HG03521 (cell line): ENCODE data around the gene ANKRD63.

ENCODE experiments used
- ATAC-seq: cut with Tn5 transposase; IDR thresholded peaks from one replicate; pipeline ENCODE4 v1.9.1; 2021; ENCODE audit warnings: mild to moderate bottlenecking, moderate library complexity; ENCODE audit not compliant: unreplicated experiment

Gene ANKRD63, protein sequence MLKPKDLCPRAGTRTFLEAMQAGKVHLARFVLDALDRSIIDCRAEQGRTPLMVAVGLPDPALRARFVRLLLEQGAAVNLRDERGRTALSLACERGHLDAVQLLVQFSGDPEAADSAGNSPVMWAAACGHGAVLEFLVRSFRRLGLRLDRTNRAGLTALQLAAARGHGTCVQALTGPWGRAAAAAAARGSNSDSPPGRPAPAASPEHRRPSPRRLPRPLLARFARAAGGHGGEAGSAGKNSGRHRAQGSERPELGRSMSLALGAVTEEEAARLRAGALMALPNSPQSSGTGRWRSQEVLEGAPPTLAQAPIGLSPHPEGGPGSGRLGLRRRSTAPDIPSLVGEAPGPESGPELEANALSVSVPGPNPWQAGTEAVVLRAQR

DNA sequence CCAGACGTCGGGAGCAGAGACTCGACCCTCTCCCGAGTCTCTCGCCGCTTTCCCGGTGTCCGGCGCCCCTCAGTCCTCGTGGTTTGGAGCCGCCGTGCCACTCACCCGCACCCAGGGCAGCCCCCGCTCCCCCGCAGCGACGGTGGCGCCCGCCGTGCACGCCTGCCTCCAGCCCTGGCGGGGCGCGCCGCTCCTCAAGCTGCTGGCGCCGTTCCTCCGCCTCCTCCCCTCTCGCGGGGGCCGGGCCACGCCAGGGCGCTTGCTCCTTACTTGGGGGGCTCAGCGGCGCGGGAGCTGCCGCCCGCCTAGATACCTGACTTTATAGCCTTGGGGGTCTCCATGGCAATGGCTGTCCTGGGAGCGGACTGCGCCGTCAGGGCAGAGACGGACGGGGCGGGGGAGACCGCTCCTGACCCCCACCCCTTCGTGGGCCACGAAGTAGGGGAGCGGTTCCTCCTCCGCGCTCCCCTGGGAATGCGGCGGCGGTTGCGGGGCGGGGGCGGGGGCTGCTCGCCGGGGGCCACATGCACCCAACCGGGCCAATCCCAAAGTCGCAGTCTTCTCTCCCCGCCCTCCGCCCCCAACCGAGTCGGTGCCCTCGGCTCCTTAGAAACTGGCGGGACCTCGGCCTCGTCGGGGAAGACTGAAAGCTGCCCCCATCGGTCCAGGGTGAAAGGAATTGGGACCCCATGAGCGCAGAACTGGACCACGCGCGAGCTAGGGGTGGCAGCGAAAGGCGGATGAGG lies at the start of gene ANKRD63:
Gene ANKRD63, minus strand, starts transcription at position 196 of the 746 bp plus-strand sequence. CDS start 478 bp downstream, outside the sequence.
- no peak for ATAC-seq

DNA sequence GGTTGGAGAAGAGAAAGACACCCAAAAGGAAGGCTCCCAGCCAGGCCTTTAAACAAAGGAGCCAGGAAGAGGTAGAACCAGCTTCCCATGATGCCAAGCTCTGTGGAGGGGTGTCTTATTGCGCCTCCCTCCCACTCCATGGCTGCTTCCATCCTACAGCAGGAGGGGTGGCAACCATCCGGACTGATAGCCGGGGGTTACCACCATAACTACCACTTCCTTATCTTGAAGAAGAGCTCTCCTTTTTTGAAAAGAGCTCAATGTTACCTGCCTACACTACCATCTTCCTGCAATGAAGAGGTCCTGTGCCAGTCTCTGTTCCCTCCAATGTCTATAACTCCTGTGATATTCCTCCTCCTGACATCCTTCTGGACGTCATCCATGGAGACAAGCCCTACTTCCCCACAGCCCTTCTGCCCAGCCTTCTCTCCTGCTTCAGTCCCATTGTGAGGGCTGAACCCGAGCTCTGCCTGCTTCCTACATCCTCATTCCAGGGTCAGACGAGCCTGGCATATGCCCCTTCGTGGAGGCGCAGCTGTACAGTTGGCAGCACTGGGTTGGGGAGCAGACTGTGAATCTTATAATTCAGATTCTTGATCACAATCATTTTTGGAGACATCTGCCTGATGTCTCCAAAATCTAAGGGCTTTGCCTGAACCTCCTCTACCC lies 49.4 kb upstream of the ANKRD63 start:
- no peak for ATAC-seq

DNA sequence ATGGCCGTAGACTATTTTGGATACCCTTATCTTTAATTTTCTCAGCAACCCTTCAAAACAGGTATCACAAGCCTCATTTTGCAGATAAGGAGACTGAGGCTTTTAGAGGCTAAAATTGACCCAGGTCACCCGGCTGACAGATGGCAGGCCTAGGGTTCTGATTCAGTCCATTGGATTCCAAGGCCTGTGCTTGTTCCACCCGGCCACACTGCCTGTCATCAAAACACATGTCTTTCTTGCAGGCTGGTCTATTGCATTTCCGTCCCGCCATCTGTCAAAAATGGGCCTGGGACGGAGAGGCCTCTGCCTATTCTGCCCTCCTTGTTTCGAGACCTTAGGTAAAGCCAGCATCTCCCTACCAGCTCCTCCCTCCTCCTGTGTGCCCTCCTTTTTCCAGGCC lies 48.8 kb upstream of the ANKRD63 start:
- ATAC-seq = no peak

DNA sequence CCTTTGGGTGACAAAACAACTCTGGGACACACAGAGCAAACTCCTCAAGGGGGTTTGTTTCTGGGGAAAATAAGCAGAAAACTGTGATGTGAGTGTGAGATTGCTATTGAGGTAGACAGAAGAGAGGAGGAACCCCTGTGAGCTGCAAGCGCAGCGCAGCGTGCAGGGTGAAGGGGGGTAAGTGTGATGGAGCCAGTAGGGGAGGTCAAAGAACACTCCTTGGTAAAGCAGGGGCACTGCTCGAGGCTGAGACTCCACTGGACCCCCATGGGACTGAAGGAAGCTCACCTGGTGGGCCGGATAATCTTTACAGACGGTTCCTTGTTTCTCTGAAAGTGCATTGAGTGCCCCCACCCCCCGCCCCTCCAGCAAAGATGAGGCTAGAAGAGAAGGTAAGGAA lies 48.2 kb upstream of the ANKRD63 start:
- ATAC-seq = no peak

DNA sequence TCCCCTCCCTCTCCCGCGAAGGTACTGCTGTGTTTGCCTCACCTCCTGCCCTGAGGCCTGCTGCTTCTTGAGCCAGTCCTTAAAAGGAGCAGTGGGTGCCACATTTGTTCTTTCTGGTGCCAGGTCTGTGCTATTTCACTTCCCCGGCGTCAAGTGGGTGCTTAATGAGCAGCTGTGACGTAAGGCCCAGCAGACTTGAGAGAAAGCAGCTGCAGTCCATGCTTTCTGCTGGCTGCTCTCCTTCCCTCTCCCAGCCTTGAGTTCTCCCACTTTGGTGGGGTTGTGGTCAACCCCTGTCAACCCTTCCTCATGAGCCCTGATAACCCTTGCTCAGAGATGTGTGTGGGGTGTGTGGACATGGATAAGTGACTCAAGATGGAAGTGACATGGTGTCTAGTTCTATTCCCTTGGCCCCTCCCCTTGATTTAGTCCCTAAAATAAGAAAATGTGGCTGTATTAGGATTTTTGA lies 47.5 kb upstream of the ANKRD63 start:
- ATAC-seq = no peak

DNA sequence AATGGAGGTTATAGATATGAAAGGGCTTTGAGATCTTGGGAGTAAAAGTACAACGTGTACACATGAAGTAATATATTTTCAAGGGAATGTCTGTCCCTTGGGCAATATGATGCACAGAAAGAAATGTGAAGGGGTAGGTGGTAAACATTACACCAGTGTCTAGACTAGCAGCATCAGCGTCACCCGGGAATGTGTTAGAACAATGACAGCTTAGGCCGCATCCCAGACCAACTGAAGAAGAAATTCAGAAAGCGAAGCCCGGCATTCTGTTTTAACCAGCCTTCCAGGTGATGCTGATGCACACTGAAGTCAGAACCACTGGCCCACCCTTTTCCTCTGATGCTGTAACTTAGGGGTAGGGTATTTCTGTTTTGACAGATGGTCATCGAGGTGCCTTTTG lies 46.9 kb upstream of the ANKRD63 start:
- ATAC-seq = no peak

DNA sequence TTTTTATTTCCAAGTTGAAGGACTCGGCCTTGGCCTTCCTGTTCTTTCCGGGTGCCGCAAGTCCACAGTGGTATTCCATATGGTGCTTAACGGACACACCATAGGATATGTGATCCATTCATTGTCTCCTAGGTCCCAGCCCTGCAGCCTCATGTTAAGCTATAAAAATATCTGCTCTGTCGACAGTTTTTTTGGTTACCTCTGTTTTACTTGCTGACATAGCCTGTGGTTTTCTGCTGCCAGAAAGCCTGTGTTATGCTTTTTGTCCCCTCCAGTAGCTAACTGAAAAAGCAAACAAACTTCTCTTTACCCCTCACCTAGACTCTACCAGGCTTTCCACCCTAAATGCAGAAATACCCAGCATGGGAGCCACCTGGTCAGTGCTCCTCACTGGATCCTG lies 45.9 kb upstream of the ANKRD63 start:
- ATAC-seq = no peak

DNA sequence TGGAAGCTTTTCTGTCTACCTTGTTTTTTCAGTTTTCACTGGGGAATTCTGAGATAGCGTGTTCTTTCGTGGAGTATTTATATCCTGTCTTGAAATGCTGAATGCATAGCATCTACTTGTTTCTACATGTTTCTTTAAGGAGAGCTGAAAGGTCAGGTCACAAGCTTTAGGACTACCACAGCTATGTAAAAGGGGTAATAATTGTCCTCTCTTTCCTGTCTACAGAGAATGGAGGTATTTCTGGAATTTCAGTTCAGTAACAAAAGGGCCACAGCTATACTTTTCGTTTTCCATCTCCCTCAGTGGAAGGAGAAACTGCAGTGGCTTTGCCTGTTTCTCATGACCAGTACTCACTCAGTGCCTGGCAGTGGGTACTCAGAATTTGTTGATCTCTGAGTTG lies 45.3 kb upstream of the ANKRD63 start:
- ATAC-seq = no peak

DNA sequence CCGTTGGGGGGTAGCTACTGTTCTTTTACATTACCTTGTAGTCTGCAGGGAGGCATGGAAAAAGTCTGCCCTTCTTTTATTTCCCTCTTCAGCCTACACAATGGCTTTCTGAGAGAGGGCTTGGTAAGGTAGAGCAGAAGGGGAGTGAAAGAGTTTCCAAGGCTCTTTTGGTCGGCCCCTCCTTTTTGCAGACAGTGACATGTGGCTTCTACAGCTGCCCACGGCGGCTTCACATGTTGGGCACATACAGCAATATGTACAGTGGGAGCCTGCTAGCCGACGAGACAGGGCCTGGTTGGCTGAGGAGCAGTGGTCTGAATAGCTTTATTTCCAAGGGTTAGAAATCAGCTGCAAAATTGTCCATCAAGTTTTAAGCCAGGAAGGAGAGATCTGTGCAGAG lies 44.6 kb upstream of the ANKRD63 start:
- no peak for ATAC-seq

DNA sequence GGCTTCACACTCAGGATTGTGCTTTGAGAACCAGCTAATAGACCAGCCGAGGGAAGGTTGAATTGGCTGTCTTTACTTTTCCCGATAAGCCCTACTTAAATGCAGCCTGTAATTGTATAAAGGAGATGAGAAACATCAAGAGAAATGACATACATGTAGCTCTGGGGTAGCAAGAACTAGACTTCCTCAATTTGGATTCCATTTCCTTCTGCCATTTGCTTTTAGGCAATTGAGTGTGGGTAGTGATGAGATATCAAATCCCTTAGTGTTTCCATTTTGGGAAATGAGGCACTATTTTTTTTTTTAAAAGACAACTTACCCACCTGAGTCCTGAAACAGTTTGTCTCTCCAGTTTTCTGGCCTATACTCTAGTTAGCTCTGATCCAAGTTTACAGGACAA lies 42.8 kb upstream of the ANKRD63 start:
- no peak for ATAC-seq

DNA sequence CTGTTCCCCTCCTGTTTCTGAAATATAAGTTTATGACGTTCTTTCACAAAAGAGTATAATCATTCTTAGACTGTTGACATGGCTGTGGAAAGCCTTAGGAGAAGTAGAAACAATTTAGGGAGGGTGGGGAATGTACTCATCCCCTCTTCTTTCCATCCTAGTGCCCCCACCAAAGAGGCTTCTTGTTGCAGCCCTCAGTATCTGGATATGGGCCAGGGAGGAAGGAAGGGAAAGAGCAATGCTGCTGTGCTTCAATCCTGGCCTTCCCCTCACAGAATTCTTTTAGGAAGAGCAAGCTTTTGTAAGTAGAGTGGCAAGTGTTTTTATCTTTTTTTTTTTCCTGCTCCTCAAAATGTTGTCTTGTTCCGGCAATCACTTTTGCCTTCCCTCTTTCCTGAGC lies 42.3 kb upstream of the ANKRD63 start:
- ATAC-seq = no peak

DNA sequence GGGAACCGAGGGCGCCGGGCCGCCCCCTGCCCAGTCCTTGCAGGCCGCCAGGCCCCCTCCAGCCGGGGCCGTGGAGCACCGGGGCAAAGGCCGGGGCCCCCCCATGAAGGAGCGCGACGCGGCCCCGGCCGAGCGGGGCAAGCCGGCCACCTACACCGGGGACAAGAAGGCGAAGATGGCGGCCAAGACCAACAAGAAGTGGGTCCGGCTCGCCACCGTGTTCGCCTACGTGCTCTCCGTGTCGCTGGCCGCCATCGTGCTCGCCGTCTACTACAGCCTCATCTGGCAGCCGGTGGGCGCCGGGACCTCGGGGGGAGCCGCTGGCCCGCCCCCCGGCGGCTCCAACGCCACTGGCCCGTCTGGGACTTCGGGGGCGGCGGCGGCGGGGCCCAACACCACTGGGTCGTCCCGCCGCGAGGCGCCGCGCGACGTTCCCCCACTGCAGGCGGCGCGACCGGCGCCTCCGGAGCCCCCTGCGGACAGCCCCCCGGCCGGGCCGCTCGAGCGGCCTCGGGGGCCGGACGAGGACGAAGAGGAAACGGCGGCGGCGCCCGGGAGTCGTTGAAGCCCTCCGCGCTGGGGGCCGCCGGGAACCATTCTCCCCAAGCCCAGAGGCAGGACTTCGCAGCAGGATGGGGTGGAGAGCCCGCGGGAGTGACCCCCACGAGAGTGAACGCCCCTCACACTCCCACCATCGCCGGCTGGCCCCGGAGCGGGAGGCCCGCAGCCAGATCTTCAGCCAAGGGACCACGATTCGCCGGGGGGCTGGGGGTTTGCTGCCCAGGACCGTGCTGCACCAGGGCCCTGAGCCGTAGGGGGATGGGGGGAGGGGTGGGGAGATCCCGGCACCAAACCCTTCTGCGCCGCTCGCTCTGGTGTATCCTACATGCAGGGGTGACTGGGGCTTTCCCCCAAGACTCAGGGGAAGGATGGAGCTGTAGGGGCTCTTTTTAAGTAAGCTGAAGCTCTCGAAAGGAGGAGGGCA lies 41.4 kb upstream of the ANKRD63 start:
- ATAC-seq = peak; percentile 8

DNA sequence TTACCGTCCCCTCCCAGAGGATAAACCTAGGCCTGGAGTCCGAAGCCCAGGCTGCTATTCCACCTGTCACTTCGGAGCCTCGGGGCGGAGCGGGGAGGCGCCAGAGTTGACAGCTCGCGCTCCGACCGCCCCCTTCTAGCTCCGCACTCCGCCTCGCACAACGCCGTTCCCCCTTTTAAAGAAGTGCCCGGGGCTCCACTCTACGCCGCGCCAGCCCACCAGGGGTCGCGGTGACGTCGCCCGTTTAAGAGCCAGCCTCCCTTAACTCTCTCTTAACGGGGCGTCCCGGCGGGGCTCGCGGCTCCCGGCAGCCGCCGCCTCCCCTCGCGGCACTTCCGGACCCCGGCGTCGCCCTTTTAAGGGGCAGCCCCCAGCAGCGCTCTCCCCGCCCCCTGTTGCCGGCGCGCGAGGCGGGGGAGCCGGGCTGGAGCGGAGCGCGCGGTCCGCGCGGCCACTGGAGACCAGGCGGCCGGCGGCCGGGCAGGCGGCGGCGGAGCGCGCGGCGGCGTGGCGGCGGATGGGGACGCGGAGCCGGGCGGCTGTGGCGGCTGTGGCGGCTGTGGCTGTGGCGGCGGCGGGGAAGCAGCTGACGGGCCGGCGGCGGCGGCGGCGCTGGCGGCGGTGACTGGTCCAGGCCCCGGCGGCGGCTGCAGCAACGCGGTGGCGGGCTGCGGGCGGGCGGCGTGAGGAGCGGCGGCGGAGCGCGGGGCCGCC lies 40.5 kb upstream of the ANKRD63 start, which contains the start of gene INAFM2:
Gene INAFM2, plus strand, starts transcription at position 454 of the 714 bp plus-strand sequence. CDS start 364 bp downstream, outside the sequence.
- peak; percentile 81 for ATAC-seq

DNA sequence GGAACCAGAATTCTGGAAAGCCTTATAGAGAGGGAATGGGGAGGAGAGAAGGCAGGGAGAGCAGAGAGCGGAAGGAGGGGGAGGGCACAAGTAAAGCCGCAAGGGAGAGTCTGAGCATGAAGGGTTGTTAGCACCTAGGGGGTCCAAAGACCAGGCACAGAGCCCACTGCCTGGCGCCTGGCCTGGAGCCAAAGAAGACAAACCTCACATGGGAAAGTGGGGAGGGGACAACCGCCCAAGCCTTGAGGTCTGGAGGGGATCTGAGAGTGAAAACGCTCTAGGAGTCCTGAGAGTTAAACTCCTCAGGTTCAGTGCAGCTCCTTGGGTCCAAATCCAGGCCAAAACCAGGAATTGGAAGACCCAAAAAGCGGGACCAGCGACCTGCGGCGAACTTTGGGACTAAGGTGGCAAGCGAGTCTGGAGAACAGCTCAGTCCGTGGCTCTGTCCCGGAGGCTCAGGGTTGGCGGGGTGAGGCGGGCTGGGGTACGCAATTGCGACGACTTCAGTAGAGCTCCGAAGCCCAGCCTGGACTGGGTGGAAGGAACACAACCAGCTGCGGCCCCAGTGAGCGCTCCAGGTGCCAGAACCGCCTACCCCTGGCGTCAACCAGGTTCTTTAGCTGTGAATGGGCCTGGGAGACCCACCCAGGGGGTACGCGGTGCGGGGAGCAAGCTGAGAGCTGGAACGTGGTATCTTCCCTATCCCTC lies 39.8 kb upstream of the ANKRD63 start:
- ATAC-seq = no peak

DNA sequence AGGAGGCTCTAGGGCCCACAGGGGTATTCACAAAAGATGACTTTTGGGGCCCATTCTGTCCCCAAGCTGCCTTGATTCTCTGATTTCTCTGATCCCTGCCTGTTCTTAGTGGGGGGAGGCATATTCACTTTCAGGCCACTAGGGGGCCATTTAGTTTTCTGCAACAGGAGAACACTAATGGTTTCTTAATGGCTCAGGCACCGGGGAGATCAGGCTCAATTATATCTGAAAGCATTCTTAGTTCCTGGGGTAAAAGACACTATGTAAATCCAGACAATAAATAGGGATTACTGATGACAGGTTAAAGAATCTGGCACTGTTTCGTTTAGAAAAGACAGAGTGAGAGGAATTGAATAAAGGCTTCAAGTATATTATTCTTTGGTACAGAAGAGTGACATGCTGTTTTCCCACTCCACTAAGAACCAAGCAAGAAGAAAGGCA lies 38.1 kb upstream of the ANKRD63 start:
- ATAC-seq = no peak

DNA sequence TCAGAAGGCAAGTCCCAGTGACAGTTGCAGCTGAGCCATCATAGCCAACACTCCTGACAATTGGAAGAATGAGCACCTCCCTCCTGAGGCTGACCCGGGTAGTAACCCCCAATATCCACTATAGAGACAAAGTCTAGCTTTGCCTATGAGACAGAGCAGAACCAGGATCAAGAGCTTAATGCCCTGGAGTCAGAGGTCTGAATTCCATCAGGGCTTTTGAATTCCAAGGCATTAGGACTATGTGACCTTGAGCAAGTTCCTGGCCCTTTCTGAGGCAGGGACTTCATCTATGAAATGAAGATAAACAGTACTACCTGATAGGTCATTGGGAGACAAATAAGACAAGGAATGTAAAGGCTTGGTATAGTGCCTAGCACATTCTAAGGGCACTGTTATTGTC lies 37.5 kb upstream of the ANKRD63 start:
- no peak for ATAC-seq

DNA sequence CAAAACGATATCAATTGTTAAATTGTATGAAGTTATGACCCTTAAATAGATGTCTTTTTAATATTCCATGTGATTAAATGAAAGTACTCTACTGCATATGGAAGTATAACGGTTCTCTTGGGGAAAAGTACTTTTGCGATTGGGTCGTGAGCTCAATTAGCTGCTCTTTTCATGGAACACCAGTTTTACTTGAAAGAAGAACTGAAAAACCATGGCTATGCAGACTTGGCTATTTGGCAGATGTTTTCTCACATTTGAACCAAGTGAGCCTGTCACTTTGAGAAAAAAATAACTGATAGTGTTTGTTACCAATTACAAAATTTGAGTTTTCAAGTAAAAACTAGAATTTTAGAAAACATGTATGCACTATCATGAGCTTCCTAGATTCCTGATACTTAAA lies 34.7 kb upstream of the ANKRD63 start:
- ATAC-seq = no peak

DNA sequence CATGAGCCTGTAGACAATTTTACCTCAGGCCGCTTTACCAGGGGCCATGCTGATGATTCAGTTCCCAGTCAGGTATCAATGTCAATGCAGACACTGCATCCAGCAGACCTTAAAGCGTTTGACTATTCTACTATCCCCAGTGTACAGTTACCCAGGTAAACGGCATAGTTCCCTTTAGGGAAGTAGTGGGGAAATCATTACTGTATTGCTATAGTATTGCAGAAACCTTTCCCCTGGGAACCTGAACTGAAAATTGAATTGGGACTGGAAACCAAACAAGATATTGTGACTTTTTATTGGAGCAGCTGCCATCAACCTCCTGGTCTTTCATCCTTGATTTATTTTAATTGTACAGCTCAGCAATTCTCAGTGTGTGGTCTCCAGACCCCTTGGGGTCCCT lies 34.1 kb upstream of the ANKRD63 start:
- ATAC-seq = no peak

DNA sequence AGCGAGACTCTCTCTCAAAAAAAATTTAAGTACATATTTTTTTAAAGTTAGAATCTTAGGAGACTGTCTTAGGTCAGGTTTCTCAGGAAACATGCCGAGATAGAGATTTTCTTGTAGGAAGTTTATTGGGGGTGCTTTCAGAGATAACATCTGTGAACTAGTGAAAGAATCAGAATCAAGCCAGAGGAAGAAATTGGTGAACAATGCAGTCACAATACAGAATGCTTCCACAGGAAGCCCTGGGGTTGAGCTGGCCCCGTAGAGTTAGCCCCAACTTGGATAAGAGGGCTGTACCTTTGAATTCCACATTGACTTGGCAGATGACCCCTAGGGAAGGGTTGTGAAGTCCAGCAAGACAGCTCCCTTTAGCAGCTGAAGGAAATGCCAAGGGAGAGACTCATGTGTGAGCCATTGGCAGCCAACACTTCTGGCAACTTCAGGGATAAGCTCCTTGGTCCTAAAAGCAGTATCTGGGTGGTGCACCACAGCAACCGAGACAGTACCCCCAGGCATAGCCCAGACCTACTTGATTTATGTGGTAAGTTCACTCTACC lies 31.9 kb upstream of the ANKRD63 start:
- ATAC-seq = no peak
